NCI-H2081 (cell line): Measurements from ENCODE around the gene FCHO1.

Experiments
- DNase-seq, 2 experiments: peaks; one replicate each; lab custom pipeline; 2025; lab: John Stamatoyannopoulos, UW

Gene FCHO1

GRCh38 chr19:17831419-17831888, 80.2 kb downstream of the FCHO1 start:
- no peak for DNase-seq

- DNase-seq: no peak
Measured at GRCh38 chr19:17832443-17833208, 81.3 kb downstream of the FCHO1 start.

- DNase-seq: no peak
Measured at GRCh38 chr19:17834350-17835181, 83.3 kb downstream of the FCHO1 start.

GRCh38 chr19:17835182-17836006, 84.1 kb downstream of the FCHO1 start:
- no peak for DNase-seq

- DNase-seq: no peak
Measured at GRCh38 chr19:17836530-17836929, 85.3 kb downstream of the FCHO1 start.

- DNase-seq: no peak
Measured at GRCh38 chr19:17837972-17838371, 86.7 kb downstream of the FCHO1 start.
